HEK293 (cell line): ENCODE data around the gene HTR3B.
A peak's percentile ranks its signal among the peaks of the same experiment; 100 is the strongest.

Experiments
- CTCF ChIA-PET: fragments of 350-600 bp; formaldehyde crosslinking; extraction: SDS; loops from one replicate; lab custom pipeline; 2021; ENCODE audit warnings: antibody characterized with exemption; lab: Yijun Ruan, JAX
- POLR2A ChIA-PET: fragments of 300-600 bp; formaldehyde crosslinking; extraction: SDS; loops from one replicate; lab custom pipeline; 2020; ENCODE audit warnings: antibody characterized with exemption, inconsistent platforms; lab: Yijun Ruan, JAX
- H3K27ac ChIP-seq: fragments of 200-500 bp; sonication (Bioruptor generic); 2 replicates; pipeline ENCODE4 v1.5.1; 2014; ENCODE audit warnings: low read depth, low read length, control low read depth, inconsistent platforms; ENCODE audit errors: extremely low read depth
- H3K36me3 ChIP-seq, 2 experiments: fragments of 200-500 bp in 1 of 2; sonication (Bioruptor generic) in 1 of 2; 1 replicate in 1 of 2; 2 replicates in 1 of 2; pipeline ENCODE4 v1.5.1; 2014 to 2017; ENCODE audit warnings: inconsistent platforms in 2 of 2, low read length in 2 of 2; ENCODE audit not compliant: control insufficient read depth in 2 of 2, insufficient read depth in 1 of 2
- H3K4me1 ChIP-seq: fragments of 200-500 bp; sonication (Bioruptor generic); 2 replicates; pipeline ENCODE4 v1.5.1; 2014; ENCODE audit warnings: mild to moderate bottlenecking, low read length, inconsistent platforms; ENCODE audit not compliant: control insufficient read depth, insufficient read depth
- H3K4me3 ChIP-seq: 2 replicates; pipeline ENCODE4 v1.5.1; 2011; ENCODE audit warnings: low read depth, mild to moderate bottlenecking, control low read depth, low read length, moderate library complexity
- H3K9me3 ChIP-seq: fragments of 200-500 bp; sonication (Bioruptor generic); 2 replicates; pipeline ENCODE4 v1.5.1; 2014; ENCODE audit warnings: low read depth, low read length, inconsistent platforms; ENCODE audit not compliant: control insufficient read depth, insufficient read depth
- SCRT1 ChIP-seq: fragments of 450-650 bp; formaldehyde crosslinking; IDR thresholded peaks from 2 replicates; pipeline ENCODE4 v1.5.1; 2016; ENCODE audit warnings: missing biosample characterization, missing genetic modification characterization, borderline replicate concordance
- SCRT2 ChIP-seq: fragments of 450-650 bp; formaldehyde crosslinking; IDR thresholded peaks from 2 replicates; pipeline ENCODE4 v1.5.1; 2016; ENCODE audit warnings: missing biosample characterization, missing genetic modification characterization
- ZBTB20 ChIP-seq: fragments of 450-650 bp; formaldehyde crosslinking; IDR thresholded peaks from 2 replicates; pipeline ENCODE4 v1.5.1; 2016; ENCODE audit warnings: missing biosample characterization, missing genetic modification characterization
- ZBTB48 ChIP-seq: fragments of 450-650 bp; formaldehyde crosslinking; IDR thresholded peaks from 2 replicates; pipeline ENCODE4 v1.5.1; 2016; ENCODE audit warnings: missing biosample characterization, missing genetic modification characterization
- ZBTB8A ChIP-seq: fragments of 450-650 bp; formaldehyde crosslinking; IDR thresholded peaks from 2 replicates; pipeline ENCODE4 v1.5.1; 2016; ENCODE audit warnings: missing biosample characterization, missing genetic modification characterization
- ZNF112 ChIP-seq: fragments of 450-650 bp; formaldehyde crosslinking; IDR thresholded peaks from 2 replicates; pipeline ENCODE4 v1.5.0; 2017; ENCODE audit warnings: missing biosample characterization, missing genetic modification characterization
- ZNF133 ChIP-seq: fragments of 450-650 bp; formaldehyde crosslinking; IDR thresholded peaks from 2 replicates; pipeline ENCODE4 v1.5.1; 2016; ENCODE audit warnings: missing biosample characterization, missing genetic modification characterization
- ZNF157 ChIP-seq: fragments of 450-650 bp; formaldehyde crosslinking; IDR thresholded peaks from 2 replicates; pipeline ENCODE4 v1.5.1; 2016; ENCODE audit warnings: missing biosample characterization, missing genetic modification characterization
- ZNF16 ChIP-seq: fragments of 450-650 bp; formaldehyde crosslinking; IDR thresholded peaks from 2 replicates; pipeline ENCODE4 v1.5.1; 2016; ENCODE audit warnings: low read depth, missing biosample characterization, missing genetic modification characterization
- ZNF174 ChIP-seq: fragments of 450-650 bp; formaldehyde crosslinking; IDR thresholded peaks from 2 replicates; pipeline ENCODE4 v1.5.0; 2017; ENCODE audit warnings: missing biosample characterization, mild to moderate bottlenecking, missing genetic modification characterization
- ZNF202 ChIP-seq: fragments of 450-650 bp; formaldehyde crosslinking; IDR thresholded peaks from 2 replicates; pipeline ENCODE4 v1.5.1; 2016; ENCODE audit warnings: missing biosample characterization, missing genetic modification characterization, borderline replicate concordance
- ZNF214 ChIP-seq: fragments of 450-650 bp; formaldehyde crosslinking; IDR thresholded peaks from 2 replicates; pipeline ENCODE4 v1.5.1; 2017; ENCODE audit warnings: missing biosample characterization, mild to moderate bottlenecking, missing genetic modification characterization, borderline replicate concordance
- ZNF24 ChIP-seq: fragments of 450-650 bp; formaldehyde crosslinking; IDR thresholded peaks from 2 replicates; pipeline ENCODE4 v1.5.1; 2016; ENCODE audit warnings: missing biosample characterization, missing genetic modification characterization
- ZNF530 ChIP-seq: fragments of 450-650 bp; formaldehyde crosslinking; IDR thresholded peaks from 2 replicates; pipeline ENCODE4 v1.5.1; 2016; ENCODE audit warnings: low read depth, missing biosample characterization, missing genetic modification characterization
- ZNF704 ChIP-seq: fragments of 450-650 bp; formaldehyde crosslinking; IDR thresholded peaks from 2 replicates; pipeline ENCODE4 v1.5.1; 2016; ENCODE audit warnings: missing biosample characterization, missing genetic modification characterization
- ZNF768 ChIP-seq: fragments of 450-650 bp; formaldehyde crosslinking; IDR thresholded peaks from 2 replicates; pipeline ENCODE4 v1.5.1; 2018; ENCODE audit warnings: missing biosample characterization, mild to moderate bottlenecking, missing genetic modification characterization
- ZNF785 ChIP-seq: fragments of 450-650 bp; formaldehyde crosslinking; IDR thresholded peaks from 2 replicates; pipeline ENCODE4 v1.5.1; 2016; ENCODE audit warnings: missing biosample characterization, missing genetic modification characterization
- ZXDB ChIP-seq: fragments of 450-650 bp; formaldehyde crosslinking; IDR thresholded peaks from 2 replicates; pipeline ENCODE4 v1.5.1; 2016; ENCODE audit warnings: missing biosample characterization, missing genetic modification characterization
- TF ChIP-seq, protein P1 (sequence below): fragments of 450-650 bp; formaldehyde crosslinking; IDR thresholded peaks from 2 replicates; pipeline ENCODE4 v1.5.1; 2016; ENCODE audit warnings: missing biosample characterization, missing genetic modification characterization

HTR3B gene

GRCh38 chr11:113977701-113978100 is 73.1 kb downstream of the HTR3B start (continued):
- TF ChIP-seq ZNF768, result no peak
- TF ChIP-seq ZNF704, result no peak
- no peak for TF ChIP-seq ZNF530 (tag by site-specific recombination)
- no peak for TF ChIP-seq ZNF24
- TF ChIP-seq ZBTB20, result no peak
- no peak for TF ChIP-seq ZNF174 (tag by site-specific recombination)
- no peak for TF ChIP-seq ZBTB48 (tag by site-specific recombination)
- no peak for TF ChIP-seq ZBTB8A (tag by site-specific recombination)
- no peak for TF ChIP-seq ZXDB (tag by site-specific recombination)

DNA sequence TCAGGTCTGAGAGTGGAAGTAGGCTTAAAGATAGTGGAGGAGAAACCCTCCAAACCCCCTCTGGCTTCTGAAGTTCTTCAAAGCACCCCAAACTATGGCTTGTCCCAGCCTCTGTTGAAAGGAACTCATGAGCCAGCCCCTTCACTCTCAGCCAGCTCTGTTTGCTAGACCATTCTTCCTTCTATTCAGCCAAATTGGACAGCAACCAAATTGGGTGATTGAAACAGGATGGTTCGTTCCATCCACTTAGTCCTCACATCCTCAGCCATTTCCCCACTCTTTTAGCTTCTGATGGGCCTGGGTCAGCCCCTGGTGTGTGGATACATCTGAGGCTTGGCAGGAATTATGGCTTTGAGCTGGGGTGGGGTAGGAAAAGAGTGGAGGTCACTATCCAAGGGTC is 74.8 kb downstream of the HTR3B start:
- TF ChIP-seq ZNF133 (tag by site-specific recombination) (no peak), ZNF157 (tag by site-specific recombination) (no peak), ZNF202 (no peak)
- TF ChIP-seq, protein P1, sequence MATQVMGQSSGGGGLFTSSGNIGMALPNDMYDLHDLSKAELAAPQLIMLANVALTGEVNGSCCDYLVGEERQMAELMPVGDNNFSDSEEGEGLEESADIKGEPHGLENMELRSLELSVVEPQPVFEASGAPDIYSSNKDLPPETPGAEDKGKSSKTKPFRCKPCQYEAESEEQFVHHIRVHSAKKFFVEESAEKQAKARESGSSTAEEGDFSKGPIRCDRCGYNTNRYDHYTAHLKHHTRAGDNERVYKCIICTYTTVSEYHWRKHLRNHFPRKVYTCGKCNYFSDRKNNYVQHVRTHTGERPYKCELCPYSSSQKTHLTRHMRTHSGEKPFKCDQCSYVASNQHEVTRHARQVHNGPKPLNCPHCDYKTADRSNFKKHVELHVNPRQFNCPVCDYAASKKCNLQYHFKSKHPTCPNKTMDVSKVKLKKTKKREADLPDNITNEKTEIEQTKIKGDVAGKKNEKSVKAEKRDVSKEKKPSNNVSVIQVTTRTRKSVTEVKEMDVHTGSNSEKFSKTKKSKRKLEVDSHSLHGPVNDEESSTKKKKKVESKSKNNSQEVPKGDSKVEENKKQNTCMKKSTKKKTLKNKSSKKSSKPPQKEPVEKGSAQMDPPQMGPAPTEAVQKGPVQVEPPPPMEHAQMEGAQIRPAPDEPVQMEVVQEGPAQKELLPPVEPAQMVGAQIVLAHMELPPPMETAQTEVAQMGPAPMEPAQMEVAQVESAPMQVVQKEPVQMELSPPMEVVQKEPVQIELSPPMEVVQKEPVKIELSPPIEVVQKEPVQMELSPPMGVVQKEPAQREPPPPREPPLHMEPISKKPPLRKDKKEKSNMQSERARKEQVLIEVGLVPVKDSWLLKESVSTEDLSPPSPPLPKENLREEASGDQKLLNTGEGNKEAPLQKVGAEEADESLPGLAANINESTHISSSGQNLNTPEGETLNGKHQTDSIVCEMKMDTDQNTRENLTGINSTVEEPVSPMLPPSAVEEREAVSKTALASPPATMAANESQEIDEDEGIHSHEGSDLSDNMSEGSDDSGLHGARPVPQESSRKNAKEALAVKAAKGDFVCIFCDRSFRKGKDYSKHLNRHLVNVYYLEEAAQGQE, result peak; percentile 51; the same call in 1 of the 2 replicates
- H3K27ac ChIP-seq, result no peak overlapping the region
- H3K4me1 ChIP-seq, result no peaks in the 10 kb centered on the region; the same call in 1 of the 2 replicates
- no peak overlapping the region for H3K4me3 ChIP-seq
- ChIA-PET CTCF (interaction anchor here (0.7 kb wide), 1 partner anchor 282 kb away, joined by 3 read pairs; no protein-coding TSS in a partner anchor), POLR2A (interaction anchor here (0.5 kb wide), 1 partner anchor 105 kb away, joined by 4 read pairs; no protein-coding TSS in a partner anchor)
- no peaks in the 10 kb centered on the region for H3K36me3 ChIP-seq
- no peaks in the 10 kb centered on the region for H3K9me3 ChIP-seq

GRCh38 chr11:113980785-113981184 is 76.2 kb downstream of the HTR3B start:
- ChIA-PET CTCF (no interaction called here), POLR2A (no interaction called here)
- no peaks in the 10 kb centered on the region for H3K9me3 ChIP-seq
- TF ChIP-seq ZNF16, result no peak
- TF ChIP-seq SCRT2, result peak; percentile 74
- 0 out of 2 replicates have a peak, but pooled peaks have one; percentile 15 for TF ChIP-seq SCRT1 (tag by site-specific recombination)
- H3K4me1 ChIP-seq, result no peaks in the 10 kb centered on the region
- no peaks in the 10 kb centered on the region for H3K36me3 ChIP-seq
- no peak overlapping the region for H3K27ac ChIP-seq
- no peak overlapping the region for H3K4me3 ChIP-seq

DNA sequence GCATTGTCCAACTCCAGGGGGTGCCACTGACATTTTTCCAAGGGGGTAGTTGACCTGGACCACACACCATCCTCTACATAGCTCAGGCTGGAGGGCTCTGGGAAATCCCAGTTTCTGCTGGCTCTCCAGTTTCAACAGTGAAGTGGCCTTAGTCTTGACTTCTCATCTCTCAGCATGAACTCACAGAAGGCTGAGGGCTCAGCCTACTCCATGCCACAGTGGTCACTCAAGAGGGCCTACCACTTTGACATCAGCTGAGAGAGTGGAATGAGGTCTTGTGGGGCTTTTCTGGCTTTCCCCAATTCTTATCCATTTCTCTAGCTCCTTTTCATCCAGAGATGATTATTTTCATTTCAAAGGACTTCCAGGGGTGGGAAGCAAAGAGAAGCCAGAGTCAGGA is 77.7 kb downstream of the HTR3B start:
- TF ChIP-seq ZNF785 (tag by site-specific recombination) (no peak), ZNF214 (tag by site-specific recombination) (no peak), ZNF112 (tag by site-specific recombination) (no peak)
- TF ChIP-seq, all 188 proteins: peak for 0
- no peak overlapping the region for H3K4me3 ChIP-seq
- H3K4me1 ChIP-seq, result no peaks in the 10 kb centered on the region
- H3K27ac ChIP-seq, result no peak overlapping the region
- POLR2A ChIA-PET, result interaction anchor here (0.7 kb wide), 1 partner anchor 494 kb away, joined by 5 read pairs; no protein-coding TSS in a partner anchor
- CTCF ChIA-PET, result interaction anchor here (0.5 to 1.4 kb wide), 3 partner anchors 36 to 279 kb away, joined by 3 to 4 read pairs (median 3); no protein-coding TSS in a partner anchor
- no peaks in the 10 kb centered on the region for H3K9me3 ChIP-seq
- H3K36me3 ChIP-seq, result no peaks in the 10 kb centered on the region
